ENCODE data around the gene CTDSP2. TPM values are rescaled to one million over a fixed set of nuclear protein-coding genes. Genes with fewer than 3 reads are reported as not detected.

Gene CTDSP2, protein sequence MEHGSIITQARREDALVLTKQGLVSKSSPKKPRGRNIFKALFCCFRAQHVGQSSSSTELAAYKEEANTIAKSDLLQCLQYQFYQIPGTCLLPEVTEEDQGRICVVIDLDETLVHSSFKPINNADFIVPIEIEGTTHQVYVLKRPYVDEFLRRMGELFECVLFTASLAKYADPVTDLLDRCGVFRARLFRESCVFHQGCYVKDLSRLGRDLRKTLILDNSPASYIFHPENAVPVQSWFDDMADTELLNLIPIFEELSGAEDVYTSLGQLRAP
- total RNA-seq (68.6 TPM), polyA plus RNA-seq (50.4 TPM)
- long read RNA-seq, donor 1, full-length matches to known transcripts, result 4 of 4 reads
- long read RNA-seq, donor 1, partial matches to known transcripts, result 0 of 4 reads
- long read RNA-seq, donor 1, other reads (novel, unspliced or antisense), result 0 of 4 reads
- long read RNA-seq, donor 2, result 0 reads
- long read RNA-seq, donor 3, full-length matches to known transcripts, result 29 of 37 reads
- long read RNA-seq, donor 3, partial matches to known transcripts, result 8 of 37 reads
- long read RNA-seq, donor 3, other reads (novel, unspliced or antisense), result 0 of 37 reads
- long read RNA-seq, donor 4, full-length matches to known transcripts, result 11 of 22 reads
- long read RNA-seq, donor 4, partial matches to known transcripts, result 11 of 22 reads
- long read RNA-seq, donor 4, other reads (novel, unspliced or antisense), result 0 of 22 reads
- long read RNA-seq, donor 5, full-length matches to known transcripts, result 26 of 41 reads
- long read RNA-seq, donor 5, partial matches to known transcripts, result 15 of 41 reads
- long read RNA-seq, donor 5, other reads (novel, unspliced or antisense), result 0 of 41 reads
- long read RNA-seq, donor 6, full-length matches to known transcripts, result 28 of 28 reads
- long read RNA-seq, donor 6, partial matches to known transcripts, result 0 of 28 reads
- long read RNA-seq, donor 6, other reads (novel, unspliced or antisense), result 0 of 28 reads
- long read RNA-seq, donor 7, full-length matches to known transcripts, result 20 of 27 reads
- long read RNA-seq, donor 7, partial matches to known transcripts, result 7 of 27 reads
- long read RNA-seq, donor 7, other reads (novel, unspliced or antisense), result 0 of 27 reads
- long read RNA-seq, donor 8, full-length matches to known transcripts, result 13 of 18 reads
- long read RNA-seq, donor 8, partial matches to known transcripts, result 5 of 18 reads
- long read RNA-seq, donor 8, other reads (novel, unspliced or antisense), result 0 of 18 reads
- long read RNA-seq, donor 9, full-length matches to known transcripts, result 11 of 17 reads
- long read RNA-seq, donor 9, partial matches to known transcripts, result 6 of 17 reads
- long read RNA-seq, donor 9, other reads (novel, unspliced or antisense), result 0 of 17 reads
- long read RNA-seq, donor 10, full-length matches to known transcripts, result 20 of 36 reads
- long read RNA-seq, donor 10, partial matches to known transcripts, result 16 of 36 reads
- long read RNA-seq, donor 10, other reads (novel, unspliced or antisense), result 0 of 36 reads

DNA sequence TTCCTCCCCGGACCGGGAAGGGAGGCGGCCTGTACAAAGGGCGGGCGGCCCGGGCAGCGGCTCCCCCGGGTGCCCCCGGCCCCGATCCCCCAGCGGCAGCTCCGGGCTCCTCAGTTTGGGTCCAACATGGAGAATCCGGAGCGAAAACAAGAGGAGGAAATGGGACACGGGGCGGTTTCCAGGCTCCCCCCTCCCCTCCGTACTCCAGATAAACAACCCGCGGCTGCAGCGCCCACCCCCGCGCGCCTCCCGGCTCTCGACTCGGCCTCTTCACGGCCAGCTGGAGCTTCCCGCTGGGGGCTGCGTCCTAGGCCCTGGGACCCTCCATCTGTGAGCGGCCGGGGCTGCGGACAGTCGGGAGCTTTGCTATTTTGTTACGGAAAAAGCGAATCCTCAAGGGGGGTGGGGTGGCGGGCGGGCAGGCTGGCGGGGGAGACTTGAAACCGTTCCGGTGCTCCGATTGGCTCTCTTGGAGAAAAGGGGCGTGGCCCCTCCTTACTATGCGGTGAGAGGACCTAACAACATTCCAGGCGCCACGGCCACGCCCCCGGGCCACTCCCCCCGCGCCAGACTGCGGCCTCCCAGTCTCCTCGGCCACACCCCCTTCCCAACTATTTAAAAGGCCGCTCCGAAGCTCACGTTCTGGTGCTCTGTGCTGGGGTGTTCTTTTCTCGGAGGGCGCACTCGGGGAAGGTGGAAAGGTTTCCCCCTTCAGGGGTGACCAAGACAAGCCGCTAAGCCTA is at the start of gene CTDSP2:
CTDSP2 (minus strand) TSS at position 153 of the 743 bp plus-strand sequence. CDS start 294 bp downstream, outside the sequence.
- H3K9me3 ChIP-seq (ENCODE audit: control insufficient read depth in 2 of 2, insufficient read depth in 1 of 2, low read length in 1 of 2), result no peaks in the 10 kb centered on the region
- peak; percentile 86 to 98 (median 94) for DNase-seq (ENCODE audit: low read depth in 6 of 9, low spot score in 9 of 9)
- under 1% methylated on average over 58 of the region's 58 CpGs for WGBS
- H3K4me3 ChIP-seq (ENCODE audit: low read length in 2 of 2), result peak within 1 kb of the TSS; percentile 96 to 100
- H3K36me3 ChIP-seq (ENCODE audit: control insufficient read depth in 2 of 2, insufficient read depth in 2 of 2, low read length in 1 of 2), result no peaks in the 10 kb centered on the region
- H3K4me1 ChIP-seq (ENCODE audit: control insufficient read depth in 2 of 2, insufficient read depth in 2 of 2, low read length in 2 of 2), result peaks cover 26 to 58% of the 10 kb centered on the region in 2 donors
- peak within 1 kb of the TSS; percentile 91 to 93 for H3K27ac ChIP-seq (ENCODE audit: low read depth in 1 of 2, low read length in 1 of 2)
- no peaks in the 10 kb centered on the region for H3K27me3 ChIP-seq (ENCODE audit: control insufficient read depth in 2 of 2, insufficient read depth in 1 of 2, low read length in 1 of 2)

DNA sequence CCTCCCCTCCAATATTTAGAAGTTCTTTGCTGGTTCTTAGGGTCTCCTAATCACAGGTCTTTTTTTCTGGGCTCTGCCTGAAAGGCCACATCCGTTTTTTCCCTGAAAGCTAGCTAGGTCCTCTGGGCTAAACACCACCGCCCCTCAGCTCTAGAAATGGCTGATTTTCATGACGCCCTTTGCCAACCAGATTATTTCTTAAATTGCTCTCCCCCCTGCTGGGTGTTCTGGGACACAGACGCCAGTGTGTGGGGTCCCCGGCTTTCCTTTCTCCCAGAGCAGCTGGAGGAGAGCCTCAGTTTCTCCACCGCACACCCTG is 49.5 kb upstream of the CTDSP2 start:
- H3K27me3 ChIP-seq (ENCODE audit: control insufficient read depth in 2 of 2, insufficient read depth in 1 of 2, low read length in 1 of 2), result peaks cover 3 to 14% of the 10 kb centered on the region in 2 donors
- H3K4me1 ChIP-seq (ENCODE audit: control insufficient read depth in 2 of 2, insufficient read depth in 2 of 2, low read length in 2 of 2), result peaks cover 57 to 76% of the 10 kb centered on the region in 2 donors
- H3K9me3 ChIP-seq (ENCODE audit: control insufficient read depth in 2 of 2, insufficient read depth in 1 of 2, low read length in 1 of 2), result no peaks in the 10 kb centered on the region
- no peak for DNase-seq (ENCODE audit: low read depth in 6 of 9, low spot score in 9 of 9)
- H3K36me3 ChIP-seq (ENCODE audit: control insufficient read depth in 2 of 2, insufficient read depth in 2 of 2, low read length in 1 of 2), result no peaks in the 10 kb centered on the region
- H3K4me3 ChIP-seq (ENCODE audit: low read length in 2 of 2), result peak overlapping the region; percentile 21 to 49
- peak overlapping the region; percentile 77 to 83 for H3K27ac ChIP-seq (ENCODE audit: low read depth in 1 of 2, low read length in 1 of 2)
- WGBS, result 44% methylated on average over 6 of the region's 6 CpGs

DNA sequence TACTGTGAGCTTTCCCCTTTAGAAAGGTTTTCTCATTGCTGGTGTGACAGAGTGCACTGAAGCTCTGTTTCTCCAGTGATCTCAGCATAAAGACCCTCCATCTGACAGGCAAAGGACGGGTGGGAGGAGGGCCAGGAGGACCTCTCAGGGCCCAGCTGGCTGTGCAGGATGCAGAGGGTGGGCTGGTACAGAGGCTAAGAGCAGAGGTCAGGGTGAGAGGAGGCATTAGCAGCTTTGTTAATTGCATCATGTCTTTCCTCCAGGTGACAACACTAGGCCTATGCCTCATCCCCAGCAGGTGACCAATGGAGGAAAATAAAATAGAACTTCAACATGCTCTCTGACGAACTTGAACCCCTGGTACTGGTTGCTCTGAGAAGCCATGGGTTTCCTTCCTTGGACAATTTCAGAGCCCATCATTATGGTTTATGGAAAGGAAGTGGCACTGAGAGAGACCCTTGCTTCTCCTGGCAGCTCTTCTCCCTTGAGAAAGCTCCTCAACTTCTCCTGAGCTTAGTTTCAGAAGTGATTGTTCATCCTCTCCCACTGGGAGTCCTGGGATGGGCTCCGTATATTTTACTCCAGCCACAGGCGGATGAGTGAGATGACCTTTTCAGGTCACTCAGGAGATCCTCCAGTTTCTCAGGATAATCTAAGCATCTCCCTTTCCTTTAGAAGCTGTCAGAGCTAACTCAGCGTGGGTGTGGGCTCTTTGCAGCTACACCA is 49.0 kb upstream of the CTDSP2 start:
- Histone ChIP-seq H3K9me3 (ENCODE audit: control insufficient read depth in 2 of 2, insufficient read depth in 1 of 2, low read length in 1 of 2) (no peaks in the 10 kb centered on the region), H3K27ac (ENCODE audit: low read depth in 1 of 2, low read length in 1 of 2) (peak overlapping the region; percentile 31 to 83), H3K27me3 (ENCODE audit: control insufficient read depth in 2 of 2, insufficient read depth in 1 of 2, low read length in 1 of 2) (peaks cover 3 to 14% of the 10 kb centered on the region in 2 donors), H3K4me1 (ENCODE audit: control insufficient read depth in 2 of 2, insufficient read depth in 2 of 2, low read length in 2 of 2) (peaks cover 57 to 76% of the 10 kb centered on the region in 2 donors), H3K36me3 (ENCODE audit: control insufficient read depth in 2 of 2, insufficient read depth in 2 of 2, low read length in 1 of 2) (no peaks in the 10 kb centered on the region), H3K4me3 (ENCODE audit: low read length in 2 of 2) (no peak overlapping the region)
- 94% methylated on average over 5 of the region's 5 CpGs for WGBS
- DNase-seq (ENCODE audit: low read depth in 6 of 9, low spot score in 9 of 9), result peak in 1 of 9 donors; percentile 31

DNA sequence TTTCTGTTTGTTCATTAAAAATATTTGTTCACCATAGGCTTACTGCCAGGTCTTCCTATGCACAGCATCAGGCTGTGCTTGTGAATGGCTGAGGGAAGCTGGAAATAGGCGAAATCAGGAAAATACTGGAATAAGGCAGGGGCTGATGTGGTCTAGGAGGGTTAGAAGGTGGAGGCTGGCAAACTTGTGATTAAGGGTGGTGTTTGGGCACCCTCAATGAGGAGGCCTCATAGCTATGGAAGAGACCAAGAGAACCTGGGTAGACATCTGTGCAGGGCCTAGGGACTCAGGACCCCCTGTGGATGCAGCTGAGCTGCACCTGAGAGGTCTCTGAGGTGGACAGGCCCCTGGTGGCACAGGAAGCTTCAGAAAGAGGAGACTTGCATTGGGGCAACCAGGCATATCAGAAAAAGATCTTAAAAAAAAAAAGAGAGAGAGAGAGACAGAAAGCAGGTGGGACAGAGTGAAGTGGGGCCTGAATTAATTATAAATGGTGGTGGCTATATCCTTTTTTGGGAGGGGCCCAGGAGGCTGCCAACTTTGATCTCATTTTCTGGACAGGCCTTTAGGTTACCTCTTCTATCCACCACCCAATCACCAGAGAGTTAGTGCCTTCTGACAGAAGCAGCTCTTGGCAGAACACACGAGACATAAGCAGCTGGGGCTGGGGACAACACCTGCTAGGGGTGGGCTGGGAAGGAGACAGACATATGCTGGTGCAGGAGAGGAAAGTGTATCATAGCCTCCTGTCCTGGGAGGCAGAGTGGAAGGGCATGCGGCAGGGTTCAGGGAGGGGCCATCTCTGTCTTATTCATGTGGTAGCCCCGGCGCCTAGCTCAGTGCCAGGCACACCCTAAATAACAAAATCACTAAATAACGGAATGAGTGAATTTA is 48.1 kb upstream of the CTDSP2 start:
- 50% methylated on average over 6 of the region's 6 CpGs for WGBS
- H3K4me3 ChIP-seq (ENCODE audit: low read length in 2 of 2), result no peak overlapping the region
- H3K27me3 ChIP-seq (ENCODE audit: control insufficient read depth in 2 of 2, insufficient read depth in 1 of 2, low read length in 1 of 2), result peaks cover 3 to 14% of the 10 kb centered on the region in 2 donors

DNA sequence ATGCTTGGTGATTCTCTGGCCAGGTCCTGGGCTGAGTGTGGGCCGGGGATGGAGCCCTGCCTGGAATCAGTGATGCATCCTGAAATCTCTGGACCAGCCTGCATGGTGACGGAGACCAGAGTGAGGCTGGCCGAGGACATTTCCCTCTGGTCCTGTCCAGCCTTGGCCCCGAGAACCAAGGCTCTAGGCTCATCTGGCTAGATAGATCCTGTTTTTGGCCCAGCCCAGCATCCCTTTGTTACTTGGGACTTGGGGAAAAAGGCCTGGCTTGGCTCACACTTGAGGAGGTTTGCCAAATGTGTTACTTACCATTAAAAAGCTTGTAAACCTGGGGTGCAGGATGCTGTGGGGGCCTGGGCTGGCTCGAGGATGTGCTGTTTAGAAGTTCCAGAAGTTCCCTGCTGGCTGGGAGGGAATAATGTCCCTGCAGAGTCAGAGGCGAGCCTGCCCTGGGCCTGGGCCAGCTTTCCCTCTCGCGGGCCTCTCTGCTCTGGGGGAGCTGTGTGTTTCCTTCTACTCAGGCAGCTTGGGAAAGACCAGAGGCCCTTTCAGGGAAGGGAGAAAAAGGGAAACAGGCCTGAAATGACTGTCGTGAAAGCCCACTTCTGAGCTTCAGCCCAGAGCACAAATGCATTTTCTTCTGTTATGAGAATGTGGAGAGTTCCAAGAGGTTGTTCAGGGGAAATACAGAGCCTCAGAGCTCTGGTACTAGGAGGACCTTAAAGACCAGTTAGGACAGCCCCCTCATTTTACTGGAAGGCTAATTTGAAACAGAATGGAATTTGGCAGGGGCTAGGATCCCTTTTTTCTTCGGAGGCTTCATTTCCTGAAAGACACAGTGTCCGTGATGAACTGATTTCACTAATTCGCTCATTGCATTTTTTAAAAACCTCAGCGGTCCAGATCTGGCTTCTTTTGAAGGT is 47.2 kb upstream of the CTDSP2 start:
- peak overlapping the region; percentile 83 to 84 for H3K27ac ChIP-seq (ENCODE audit: low read depth in 1 of 2, low read length in 1 of 2)
- H3K36me3 ChIP-seq (ENCODE audit: control insufficient read depth in 2 of 2, insufficient read depth in 2 of 2, low read length in 1 of 2), result no peaks in the 10 kb centered on the region
- peak in 1 of 9 donors; percentile 41 for DNase-seq (ENCODE audit: low read depth in 6 of 9, low spot score in 9 of 9)
- peaks cover 3 to 14% of the 10 kb centered on the region in 2 donors for H3K27me3 ChIP-seq (ENCODE audit: control insufficient read depth in 2 of 2, insufficient read depth in 1 of 2, low read length in 1 of 2)
- H3K9me3 ChIP-seq (ENCODE audit: control insufficient read depth in 2 of 2, insufficient read depth in 1 of 2, low read length in 1 of 2), result no peaks in the 10 kb centered on the region
- no peak overlapping the region for H3K4me3 ChIP-seq (ENCODE audit: low read length in 2 of 2)
- WGBS, result 80% methylated on average over 13 of the region's 13 CpGs
- peaks cover 55 to 71% of the 10 kb centered on the region in 2 donors for H3K4me1 ChIP-seq (ENCODE audit: control insufficient read depth in 2 of 2, insufficient read depth in 2 of 2, low read length in 2 of 2)

More for the DNA sequence above, 48.1 kb upstream of the CTDSP2 start:
- Histone ChIP-seq H3K27ac (ENCODE audit: low read depth in 1 of 2, low read length in 1 of 2) (peak overlapping the region; percentile 83 to 84), H3K36me3 (ENCODE audit: control insufficient read depth in 2 of 2, insufficient read depth in 2 of 2, low read length in 1 of 2) (no peaks in the 10 kb centered on the region), H3K9me3 (ENCODE audit: control insufficient read depth in 2 of 2, insufficient read depth in 1 of 2, low read length in 1 of 2) (no peaks in the 10 kb centered on the region), H3K4me1 (ENCODE audit: control insufficient read depth in 2 of 2, insufficient read depth in 2 of 2, low read length in 2 of 2) (peaks cover 57 to 69% of the 10 kb centered on the region in 2 donors)
- peak in 6 of 9 donors; percentile 54 to 89 (median 76) for DNase-seq (ENCODE audit: low read depth in 6 of 9, low spot score in 9 of 9)

DNA sequence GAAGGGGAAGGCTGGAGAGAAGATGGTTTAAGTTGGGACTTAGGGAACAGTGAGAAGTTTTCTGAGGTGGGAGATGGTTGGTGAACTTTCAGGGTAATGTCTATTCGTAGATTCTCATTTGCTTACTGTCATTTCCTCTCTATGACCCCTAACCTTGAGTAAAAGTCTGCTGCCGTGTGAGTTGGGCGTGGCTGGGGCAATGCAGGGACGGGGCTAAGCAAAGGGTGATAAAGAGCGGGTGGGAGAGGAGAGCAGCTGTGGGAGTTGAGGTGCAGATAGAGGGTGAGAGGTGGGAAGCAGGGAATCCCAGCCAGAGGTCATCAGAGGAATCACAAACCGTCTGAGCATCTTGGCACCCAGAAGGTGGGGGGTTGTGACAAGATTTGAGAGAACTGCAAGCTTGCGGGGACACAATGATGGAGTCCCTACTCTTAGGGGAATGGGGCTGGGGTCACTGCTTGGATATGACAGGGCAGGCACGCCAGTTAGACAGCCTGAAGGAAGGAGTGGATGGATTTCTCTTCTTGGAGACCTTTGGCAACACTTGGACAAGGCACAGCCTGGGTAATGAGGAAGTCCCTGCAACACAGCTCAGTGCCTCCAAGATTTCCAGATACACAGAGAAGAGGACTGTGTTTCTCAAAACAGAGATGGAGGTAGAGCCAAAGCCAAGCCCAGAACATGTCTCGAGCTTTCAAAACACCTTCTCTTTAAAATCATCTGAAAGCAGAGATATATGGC is 45.9 kb upstream of the CTDSP2 start:
- Histone ChIP-seq H3K36me3 (ENCODE audit: control insufficient read depth in 2 of 2, insufficient read depth in 2 of 2, low read length in 1 of 2) (no peaks in the 10 kb centered on the region), H3K27me3 (ENCODE audit: control insufficient read depth in 2 of 2, insufficient read depth in 1 of 2, low read length in 1 of 2) (peaks cover 3 to 14% of the 10 kb centered on the region in 2 donors), H3K4me3 (ENCODE audit: low read length in 2 of 2) (no peak overlapping the region), H3K27ac (ENCODE audit: low read depth in 1 of 2, low read length in 1 of 2) (no peak overlapping the region), H3K4me1 (ENCODE audit: control insufficient read depth in 2 of 2, insufficient read depth in 2 of 2, low read length in 2 of 2) (peaks cover 51 to 69% of the 10 kb centered on the region in 2 donors), H3K9me3 (ENCODE audit: control insufficient read depth in 2 of 2, insufficient read depth in 1 of 2, low read length in 1 of 2) (no peaks in the 10 kb centered on the region)
- no peak for DNase-seq (ENCODE audit: low read depth in 6 of 9, low spot score in 9 of 9)
- WGBS, result 97% methylated on average over 9 of the region's 9 CpGs
